ENCODE measurements around the gene NME7.

- TF ChIP-seq CTCF (IDR thresholded peaks at IDR 0.05 in 8 of 11, conservative IDR thresholded peaks at IDR 0.05 in 3 of 11), result no peak
- TF ChIP-seq POLR2AphosphoS5 (IDR thresholded peaks at IDR 0.05), result no peak
- TF ChIP-seq POLR2A (IDR thresholded peaks at IDR 0.05), result no peak
Observed at GRCh38 chr1:169330927-169331326, 36.7 kb downstream of the NME7 start.
